Activated T-cell treated with anti-CD3 and anti-CD28 coated beads, Interleukin-2, amount 50 U/mL, for 4 hours (primary cell): ENCODE data around the gene RERG. TPM values are rescaled to one million over a fixed set of nuclear protein-coding genes. Genes with fewer than 3 reads are reported as not detected.
"Not testable (repeated sequence)": the region's sequence is repeated elsewhere in the genome, so short reads cannot be mapped to it uniquely, and the experiment has no call there.

Experiments
- ATAC-seq, 2 donors: fragments of 200-7000 bp; cut with Tn5 transposase; one replicate each; pipeline ENCODE4 v1.10.0; 2021
- DNase-seq: peaks from one replicate; pipeline ENCODE4 v3.0.0-alpha.2; 2020
- H3K27me3 Mint-ChIP-seq: one replicate; pipeline ENCODE4 v1.8.0; 2021; ENCODE audit warnings: low read depth, mixed read lengths
- H3K36me3 Mint-ChIP-seq: one replicate; pipeline ENCODE4 v1.8.0; 2022; ENCODE audit warnings: mixed read lengths; ENCODE audit not compliant: insufficient read depth
- H3K4me1 Mint-ChIP-seq: one replicate; pipeline ENCODE4 v1.8.0; 2021; ENCODE audit warnings: low read depth, mixed read lengths
- H3K4me3 Mint-ChIP-seq: one replicate; pipeline ENCODE4 v1.8.0; 2021; ENCODE audit warnings: mild to moderate bottlenecking, moderate library complexity, mixed read lengths
- H3K9me3 Mint-ChIP-seq: one replicate; pipeline ENCODE4 v1.8.0; 2021; ENCODE audit warnings: mixed read lengths
- total RNA-seq, 3 donors: library from RNA; stranded (reverse); gene quantifications; one replicate each; pipeline ENCODE4 v1.2.1, GENCODE V29; 2021

RERG gene
- total RNA-seq, 3 donors from 2014 or later = 0.26 TPM; not detected in 2

DNA sequence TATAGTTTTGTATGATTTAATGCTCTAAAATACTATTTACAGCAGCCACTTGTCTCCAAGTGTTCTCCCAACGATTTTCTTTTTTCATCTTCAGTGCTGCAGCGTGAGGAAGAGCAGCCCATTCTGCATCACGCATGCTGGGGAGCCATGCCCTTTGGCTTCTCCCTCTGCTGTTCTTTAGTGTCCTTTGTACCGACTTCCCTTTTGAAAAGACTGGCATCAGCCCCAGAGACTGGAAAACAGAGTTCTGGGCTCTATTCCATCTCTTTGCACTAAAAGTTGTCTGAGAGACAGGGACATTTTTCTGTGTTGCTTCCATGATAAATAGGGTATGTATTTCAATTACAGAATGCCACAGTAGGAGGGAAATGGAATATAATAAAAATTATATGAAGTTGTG, 105.1 kb downstream of the RERG start:
- ATAC-seq (no peak), DNase-seq (no peak)
- Mint-ChIP-seq H3K27me3 (peaks cover 10% of the 10 kb centered on the region), H3K4me1 (no peaks in the 10 kb centered on the region), H3K36me3 (no peaks in the 10 kb centered on the region), H3K9me3 (no peaks in the 10 kb centered on the region), H3K4me3 (no peak overlapping the region)

DNA sequence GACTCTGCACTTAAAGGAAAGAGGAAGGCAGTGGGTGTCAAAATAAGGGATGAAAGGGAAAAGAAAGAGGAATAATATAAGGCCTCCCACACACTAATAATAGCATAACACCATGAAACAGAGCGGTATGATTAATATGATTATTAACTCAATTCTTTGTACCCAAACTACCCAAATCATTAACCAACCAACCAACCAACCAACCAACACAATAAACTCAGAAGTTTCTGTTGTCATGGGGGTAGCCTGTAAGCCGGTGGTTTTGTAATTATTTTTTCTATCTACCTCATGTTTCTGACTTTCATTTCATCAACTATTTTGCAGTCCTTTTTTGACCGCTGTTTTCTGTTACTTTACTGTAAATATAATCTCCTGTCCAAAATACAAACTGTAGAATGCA, 105.8 kb downstream of the RERG start:
- Mint-ChIP-seq H3K4me1 (no peaks in the 10 kb centered on the region), H3K27me3 (peaks cover 13% of the 10 kb centered on the region), H3K4me3 (no peak overlapping the region), H3K36me3 (no peaks in the 10 kb centered on the region), H3K9me3 (no peaks in the 10 kb centered on the region)
- ATAC-seq = no peak
- no peak for DNase-seq

DNA sequence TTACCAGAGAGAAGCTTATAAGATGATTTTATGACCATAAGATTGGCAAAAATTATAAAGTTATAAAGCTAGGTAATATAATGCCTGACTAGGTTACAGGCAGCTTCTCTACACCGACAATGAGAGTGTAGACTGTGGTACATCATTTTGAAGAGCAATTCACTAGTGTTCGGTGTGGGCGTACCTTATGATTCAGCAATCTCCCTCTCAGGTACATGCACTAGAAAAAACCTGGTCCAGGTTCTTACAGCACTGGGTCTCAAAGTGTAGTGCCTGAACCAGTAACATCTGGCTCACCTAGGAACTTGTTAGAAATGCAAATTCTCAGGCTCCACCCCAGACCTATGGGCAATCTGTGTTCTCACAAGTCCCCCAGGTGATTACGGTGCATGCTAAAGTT, 106.7 kb downstream of the RERG start:
- no peak overlapping the region for H3K4me3 Mint-ChIP-seq
- no peaks in the 10 kb centered on the region for H3K9me3 Mint-ChIP-seq
- H3K4me1 Mint-ChIP-seq = no peaks in the 10 kb centered on the region
- H3K27me3 Mint-ChIP-seq = peaks cover 15% of the 10 kb centered on the region
- H3K36me3 Mint-ChIP-seq = no peaks in the 10 kb centered on the region
- ATAC-seq (no peak), DNase-seq (no peak)

DNA sequence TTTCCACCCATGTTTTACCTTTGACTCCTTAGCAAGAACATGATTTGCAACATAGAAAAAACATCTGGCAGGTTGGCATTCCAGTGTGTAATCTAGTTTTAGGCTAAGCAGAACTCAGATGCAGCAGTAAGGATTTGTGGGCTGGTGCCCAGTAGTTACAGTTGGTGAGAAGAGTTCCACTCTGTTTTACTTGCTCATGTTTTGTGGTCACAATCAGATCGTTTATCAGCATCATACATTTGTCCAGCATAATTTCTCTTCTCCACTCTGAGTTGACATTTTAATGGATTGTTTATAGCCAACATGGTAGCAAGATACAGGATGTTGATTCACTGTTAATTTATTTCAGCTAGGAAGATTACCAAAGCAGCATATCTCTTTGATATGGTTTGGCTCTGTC, 128.4 kb downstream of the RERG start:
- Mint-ChIP-seq H3K4me1 (no peaks in the 10 kb centered on the region), H3K27me3 (peaks cover 9% of the 10 kb centered on the region), H3K9me3 (no peaks in the 10 kb centered on the region), H3K4me3 (no peak overlapping the region), H3K36me3 (no peaks in the 10 kb centered on the region)
- DNase-seq = no peak
- ATAC-seq = no peak

DNA sequence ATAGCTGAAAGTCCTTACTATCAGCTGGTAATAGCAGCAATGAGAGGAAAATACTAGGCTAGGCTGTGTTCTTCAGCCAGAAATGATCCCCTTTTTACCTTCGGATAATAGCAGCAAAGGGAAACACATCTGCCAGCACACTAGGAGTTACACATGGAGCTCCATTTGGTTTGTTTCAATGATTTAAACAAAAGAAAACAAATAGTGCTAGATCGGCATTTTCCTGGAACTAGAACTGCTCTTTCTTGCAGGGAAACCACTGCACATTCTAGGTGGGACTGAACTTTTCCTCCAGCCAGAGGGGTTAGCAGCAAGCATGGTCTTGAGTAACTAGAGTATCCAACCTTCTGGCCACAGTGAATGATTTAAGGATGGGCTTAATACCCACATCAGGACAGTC, 130.8 kb downstream of the RERG start:
- Mint-ChIP-seq H3K4me1 (no peaks in the 10 kb centered on the region), H3K4me3 (no peak overlapping the region), H3K36me3 (no peaks in the 10 kb centered on the region), H3K9me3 (no peaks in the 10 kb centered on the region), H3K27me3 (peaks cover 10% of the 10 kb centered on the region)
- ATAC-seq = no peak
- no peak for DNase-seq

DNA sequence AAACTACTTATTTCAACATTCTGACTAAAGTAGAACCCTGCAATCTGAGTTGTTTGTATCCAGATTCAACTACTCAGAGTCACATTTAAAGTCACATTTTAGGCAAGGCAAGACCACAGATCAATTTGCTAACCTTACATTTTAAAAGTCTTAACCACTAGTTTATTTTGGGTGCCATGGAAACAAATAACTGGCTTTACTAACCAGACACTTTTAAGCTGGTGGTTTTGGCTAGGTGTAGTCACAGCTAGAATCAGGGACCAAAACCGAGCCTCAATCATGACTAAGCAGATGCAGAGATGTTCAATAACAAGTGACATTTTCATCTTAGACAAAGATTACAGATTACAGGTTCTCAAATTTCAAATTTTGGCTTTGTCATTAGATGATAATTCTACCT, 133.1 kb downstream of the RERG start:
- peaks cover 10% of the 10 kb centered on the region for H3K27me3 Mint-ChIP-seq
- ATAC-seq = peak in 1 of 2 donors; percentile 70
- H3K4me1 Mint-ChIP-seq = no peaks in the 10 kb centered on the region
- DNase-seq = no peak
- H3K36me3 Mint-ChIP-seq = no peaks in the 10 kb centered on the region
- H3K4me3 Mint-ChIP-seq = no peak overlapping the region
- H3K9me3 Mint-ChIP-seq = no peaks in the 10 kb centered on the region

DNA sequence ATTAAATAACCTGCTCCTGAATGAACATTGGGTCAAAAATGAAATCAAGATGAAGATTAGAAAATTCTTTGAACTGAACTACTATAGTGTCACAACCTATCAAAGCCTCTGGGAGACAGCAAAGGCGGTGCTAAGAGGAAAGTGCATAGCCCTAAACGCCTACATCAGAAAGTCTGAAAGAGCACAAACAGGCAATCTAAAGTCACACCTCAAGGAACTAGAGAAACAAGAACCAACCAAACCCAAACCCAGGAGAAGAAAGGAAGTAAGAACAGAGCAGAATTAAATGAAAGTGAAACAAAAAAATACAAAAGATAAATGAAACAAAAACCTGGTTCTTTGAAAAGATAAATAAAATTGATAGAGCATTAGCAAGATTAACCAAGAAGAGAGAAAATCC, 143.5 kb downstream of the RERG start:
- not testable (repeated sequence) for H3K27me3 Mint-ChIP-seq, DNase-seq
- peak overlapping the region; percentile 58 for H3K4me3 Mint-ChIP-seq

DNA sequence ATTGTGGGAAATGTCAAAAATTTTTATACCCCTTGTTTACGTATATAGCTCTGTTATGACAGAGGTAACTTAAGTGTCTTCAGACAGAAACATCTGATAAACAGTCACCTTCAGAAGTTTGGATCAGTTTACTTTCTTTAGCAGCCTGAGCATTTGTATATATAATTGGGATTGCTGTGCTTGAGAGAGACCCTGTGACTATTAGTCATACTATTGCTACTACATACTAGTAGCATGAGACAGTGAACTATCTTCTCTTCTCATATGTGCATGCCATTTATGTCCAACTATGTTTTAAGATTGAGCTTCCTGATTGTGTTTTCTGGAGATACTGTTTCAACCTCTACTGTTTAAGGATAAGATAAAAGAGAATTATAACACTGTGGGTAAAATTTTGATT, 146.9 kb downstream of the RERG start:
- peaks cover 13% of the 10 kb centered on the region for H3K27me3 Mint-ChIP-seq
- ATAC-seq (no peak), DNase-seq (no peak)
- H3K36me3 Mint-ChIP-seq = no peaks in the 10 kb centered on the region
- no peaks in the 10 kb centered on the region for H3K9me3 Mint-ChIP-seq
- no peak overlapping the region for H3K4me3 Mint-ChIP-seq
- peaks cover 13% of the 10 kb centered on the region for H3K4me1 Mint-ChIP-seq

More for the DNA sequence above, 143.5 kb downstream of the RERG start:
- not testable (repeated sequence) for H3K9me3 Mint-ChIP-seq, ATAC-seq, H3K36me3 Mint-ChIP-seq
- H3K4me1 Mint-ChIP-seq = peaks cover 13% of the 10 kb centered on the region

DNA sequence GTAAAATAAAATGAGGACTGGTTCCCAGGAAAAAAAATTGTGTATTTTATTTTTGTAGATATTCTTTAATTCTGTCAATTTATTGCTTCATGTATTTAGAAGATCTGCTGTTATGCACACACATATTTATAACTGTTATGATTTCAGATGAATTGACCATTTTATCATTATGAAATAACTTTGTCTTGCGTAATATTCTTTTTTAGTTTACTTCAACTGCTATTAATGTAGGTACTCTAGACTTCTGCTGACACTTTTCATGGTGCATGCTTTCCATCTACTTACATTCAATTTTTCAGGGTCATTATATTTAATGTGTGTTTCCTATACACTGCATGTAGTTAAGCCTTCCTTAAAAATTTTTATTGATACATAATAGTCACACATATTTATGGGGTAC, 162.1 kb downstream of the RERG start:
- peaks cover under 1% of the 10 kb centered on the region for H3K9me3 Mint-ChIP-seq
- no peaks in the 10 kb centered on the region for H3K4me1 Mint-ChIP-seq
- H3K27me3 Mint-ChIP-seq = peaks cover 21% of the 10 kb centered on the region
- ATAC-seq = no peak
- DNase-seq = no peak
- no peaks in the 10 kb centered on the region for H3K36me3 Mint-ChIP-seq
- H3K4me3 Mint-ChIP-seq = no peak overlapping the region

Other genes starting within 250 kb of the RERG start
- not detected for gene PDE6H, start 248.4 kb downstream of the RERG start, total RNA-seq
- gene PTPRO, start 101.1 kb upstream of the RERG start, total RNA-seq = under 1 TPM in 1 of 3 donors, not detected in 2; 0.14 TPM